ENCODE results near the gene TRAF3.
"Not testable (repeated sequence)": the region's sequence is repeated elsewhere in the genome, so short reads cannot be mapped to it uniquely, and the experiment has no call there.

Gene TRAF3

DNA sequence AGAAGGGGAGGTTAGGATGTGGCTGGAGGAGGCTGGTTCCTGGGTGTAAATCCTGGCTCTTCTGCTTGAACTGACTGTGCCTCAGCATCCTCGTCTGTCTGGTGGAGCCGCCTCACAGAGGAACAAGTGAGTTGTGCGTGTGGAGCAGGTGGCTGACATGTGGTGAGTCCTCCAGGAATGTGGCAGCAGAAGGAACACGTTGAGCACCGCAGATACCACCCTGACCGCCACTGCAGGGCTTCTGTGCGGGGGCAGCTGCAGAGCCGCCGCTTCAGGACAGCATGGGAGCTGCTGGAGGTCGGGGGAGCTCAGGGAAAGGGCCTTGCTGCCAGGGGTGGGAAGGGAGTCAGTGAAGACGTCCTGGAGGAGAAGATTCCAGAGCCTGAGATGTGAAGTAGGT, 48.9 kb downstream of the TRAF3 start:
- in situ Hi-C loops (cut with HindIII; ENCODE audit: low sequenced_read_pairs) = no loop called here

DNA sequence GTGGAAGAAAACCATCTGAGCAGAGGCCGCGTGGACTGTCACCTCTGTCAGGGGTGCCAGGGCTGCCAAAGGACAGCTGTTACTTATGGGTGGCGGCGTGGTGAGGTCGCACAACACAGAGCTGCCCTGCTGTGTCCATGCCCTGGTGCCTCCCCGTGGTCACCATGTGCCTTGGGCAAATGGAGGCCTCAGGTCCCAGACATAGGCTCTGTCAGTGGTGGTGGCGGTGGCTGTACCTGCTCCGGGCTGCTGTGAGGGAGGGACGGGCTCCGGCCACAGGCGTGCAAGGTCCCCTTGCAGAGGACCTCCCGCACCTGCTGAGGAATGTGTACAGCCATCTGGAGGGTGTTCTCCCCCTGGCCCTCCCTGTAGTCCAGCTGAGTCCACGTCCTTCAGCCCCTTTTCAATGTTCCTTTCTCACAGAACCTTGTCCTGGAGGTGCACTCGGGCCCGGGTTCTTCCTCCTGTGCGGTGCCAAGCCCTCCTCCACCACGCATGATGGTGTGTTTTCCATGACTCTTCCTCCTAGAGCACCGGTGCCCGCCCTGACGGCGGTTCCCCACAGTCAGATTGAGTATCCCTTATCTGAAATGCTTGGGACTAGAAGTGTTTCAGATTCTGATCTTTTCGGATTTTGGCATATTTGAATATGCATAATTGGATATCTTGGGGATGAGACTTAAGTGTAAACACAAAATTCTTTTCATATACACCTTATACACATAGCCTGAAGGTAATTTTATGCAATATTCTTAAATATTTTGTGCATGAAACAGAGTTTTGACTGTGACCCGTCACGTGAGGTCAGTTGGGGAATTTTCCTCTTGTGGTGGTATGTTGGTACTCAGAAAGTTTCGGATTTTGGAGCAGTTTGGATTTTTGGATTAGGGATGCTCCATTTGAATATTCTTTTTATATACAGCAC, 49.8 kb downstream of the TRAF3 start:
- in situ Hi-C loops (cut with HindIII; ENCODE audit: low sequenced_read_pairs) = no loop called here

DNA sequence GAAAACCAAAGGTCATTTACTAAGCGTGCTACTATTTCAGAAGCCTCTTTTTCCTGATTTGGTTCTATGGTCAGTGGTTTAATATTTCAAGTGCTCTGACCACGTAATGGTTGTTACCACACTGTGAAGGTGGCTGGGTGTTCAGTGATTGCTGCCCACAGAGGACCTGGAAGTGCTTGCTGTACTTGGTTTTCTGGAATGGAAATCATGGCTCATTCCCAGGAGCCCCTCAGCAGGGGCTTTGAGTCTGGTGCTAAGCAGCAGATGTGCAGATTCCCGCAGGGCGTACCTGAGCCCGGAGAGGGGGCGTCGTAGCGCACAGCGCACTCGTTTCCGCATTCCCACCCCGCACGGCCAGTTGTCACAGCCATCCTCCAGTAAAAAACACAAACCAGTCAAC, 50.5 kb downstream of the TRAF3 start:
- in situ Hi-C loops (cut with HindIII; ENCODE audit: low sequenced_read_pairs) = no loop called here

DNA sequence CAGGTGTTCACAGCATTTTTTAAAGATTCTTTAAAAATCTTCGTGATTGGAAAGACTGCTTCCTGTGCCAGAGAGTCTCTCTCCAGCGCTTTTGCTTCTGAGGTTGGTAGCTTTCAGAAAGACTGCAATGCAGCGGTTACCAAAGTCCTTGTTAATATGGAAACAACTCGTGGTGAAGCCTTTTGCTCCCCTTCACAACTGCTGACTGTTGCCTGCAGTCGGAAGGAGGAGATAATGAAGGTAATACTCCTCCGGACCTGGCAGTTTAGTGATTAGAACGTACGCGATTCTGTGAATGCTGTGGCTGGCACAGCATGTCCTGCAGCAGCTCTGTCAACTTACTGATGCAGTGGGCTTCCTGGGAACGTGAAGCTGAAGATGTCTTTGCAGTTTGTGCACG, 50.9 kb downstream of the TRAF3 start:
- in situ Hi-C loops (cut with HindIII; ENCODE audit: low sequenced_read_pairs) = no loop called here

DNA sequence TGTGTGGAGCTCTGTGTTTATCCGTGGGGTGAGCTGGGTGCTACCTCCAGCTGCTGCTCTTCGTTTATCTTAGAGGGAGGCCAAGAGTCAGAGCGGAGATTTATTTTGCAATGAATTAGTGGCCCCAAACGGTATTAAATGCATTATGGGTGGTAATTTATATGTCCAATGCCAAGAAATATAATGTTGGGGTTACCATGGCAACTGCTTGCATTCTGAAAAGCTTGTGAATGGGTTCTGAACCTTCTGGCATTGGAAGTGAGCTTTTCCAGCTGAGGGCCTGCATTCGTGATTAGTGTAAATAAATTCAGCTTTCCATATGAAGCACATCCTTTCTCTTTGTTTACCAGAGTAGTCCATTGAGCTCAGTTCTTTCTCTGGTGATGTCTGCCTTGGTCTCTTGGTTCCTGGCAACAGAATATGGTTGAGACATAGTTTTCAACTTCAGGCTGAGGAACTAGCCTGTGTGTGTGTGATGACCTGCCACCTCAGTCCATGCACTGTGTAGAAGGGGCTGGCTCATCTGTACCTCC, 51.8 kb downstream of the TRAF3 start:
- in situ Hi-C loops (cut with HindIII; ENCODE audit: low sequenced_read_pairs) = no loop called here

DNA sequence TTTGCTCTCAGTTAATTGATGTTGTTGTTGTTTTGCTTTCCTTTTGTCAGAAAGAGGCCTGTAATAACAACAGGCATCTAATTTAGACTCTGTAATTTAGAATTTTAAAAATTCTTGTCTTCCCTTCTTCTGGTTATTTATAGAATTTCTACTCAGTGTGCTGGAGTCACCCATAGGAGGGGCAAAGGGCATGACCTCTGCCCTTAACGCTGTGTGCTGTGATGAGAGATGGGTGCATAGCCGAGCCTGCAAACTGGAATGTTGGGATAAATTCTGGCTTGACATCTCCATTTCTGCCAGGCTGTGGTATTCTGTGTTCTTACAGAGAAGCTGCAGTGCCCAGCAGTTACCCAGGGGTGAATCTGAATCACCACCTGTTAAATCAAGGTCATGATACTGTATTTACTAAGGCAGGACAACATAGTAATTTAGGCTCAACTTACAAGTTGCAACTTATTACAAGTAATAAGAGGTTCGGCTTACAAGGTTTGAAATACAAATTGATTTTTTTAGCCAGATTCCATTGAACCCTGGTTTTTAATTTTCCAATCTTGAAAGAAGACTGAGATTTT, 53.3 kb downstream of the TRAF3 start:
- in situ Hi-C loops (cut with HindIII; ENCODE audit: low sequenced_read_pairs) = no loop called here

DNA sequence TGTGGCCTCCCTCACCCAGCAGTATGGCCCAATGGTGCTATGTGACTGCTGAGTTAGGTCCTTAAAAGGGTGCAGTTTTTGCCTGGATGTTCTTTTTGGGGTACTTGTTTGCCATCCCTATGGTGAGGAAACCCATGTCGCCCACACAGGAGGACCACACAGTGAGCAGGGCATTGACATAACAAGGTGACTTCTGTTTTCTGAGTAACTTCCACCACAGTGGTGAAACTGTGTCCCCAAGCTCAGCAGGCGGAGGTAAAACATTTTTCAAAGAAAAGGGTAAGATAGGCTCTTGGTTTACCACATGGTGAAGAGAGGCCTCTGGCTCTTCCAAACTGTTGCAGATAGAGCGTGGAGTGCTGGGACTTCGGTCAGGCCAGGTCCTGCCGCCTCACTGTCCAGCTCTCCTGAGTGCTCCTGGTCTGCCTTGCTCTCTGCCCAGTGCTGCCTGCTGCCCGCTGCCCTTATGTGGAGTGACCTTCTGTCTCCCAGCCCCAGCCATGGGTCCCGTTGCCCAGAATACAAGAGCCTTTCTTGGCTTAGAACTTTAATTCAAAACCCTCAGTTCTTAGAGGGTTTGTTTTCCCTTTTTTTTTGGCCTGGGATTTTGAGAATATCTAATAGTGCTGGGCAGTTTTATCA, 54.0 kb downstream of the TRAF3 start:
- in situ Hi-C loops (cut with HindIII; ENCODE audit: low sequenced_read_pairs) = no loop called here

DNA sequence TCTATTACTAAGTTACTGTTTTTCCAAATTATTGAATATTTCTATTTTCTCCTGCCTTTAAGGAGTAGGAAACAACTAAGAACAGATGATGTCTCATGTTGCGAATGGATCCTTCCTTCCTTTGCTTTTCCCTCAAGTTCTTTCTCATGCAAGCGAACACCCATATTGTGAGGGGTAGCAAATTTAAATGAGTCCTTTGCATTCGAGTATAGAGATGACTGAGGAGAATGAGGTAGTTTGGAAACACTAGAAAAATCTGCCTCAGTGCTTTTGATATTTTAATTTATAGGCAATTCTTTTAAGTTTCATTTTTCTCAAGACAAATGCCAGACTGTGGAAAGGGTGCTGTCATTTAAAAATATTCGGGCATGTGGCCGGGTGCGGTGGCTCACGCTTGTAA, 56.1 kb downstream of the TRAF3 start:
- in situ Hi-C loops (cut with HindIII; ENCODE audit: low sequenced_read_pairs) = no loop called here

DNA sequence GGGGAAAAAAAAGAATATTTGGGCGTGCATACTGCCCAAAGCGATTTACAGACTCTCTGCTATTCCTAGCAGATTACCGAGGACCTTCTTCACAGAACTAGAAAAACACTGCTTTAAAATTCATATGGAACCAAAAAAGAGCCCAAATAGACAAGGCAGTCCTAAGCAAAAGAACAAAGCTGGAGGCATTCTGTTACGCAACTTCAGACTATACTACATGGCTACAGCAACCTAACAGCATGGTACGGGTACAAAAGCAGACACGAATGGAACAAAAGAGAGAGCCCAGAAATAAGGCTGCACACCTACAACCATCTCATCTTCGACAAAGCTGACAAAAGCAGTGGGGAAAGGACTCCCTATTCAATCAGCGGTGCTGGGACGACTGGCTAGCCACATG, 56.7 kb downstream of the TRAF3 start:
- in situ Hi-C loops (cut with HindIII; ENCODE audit: low sequenced_read_pairs) = no loop called here

DNA sequence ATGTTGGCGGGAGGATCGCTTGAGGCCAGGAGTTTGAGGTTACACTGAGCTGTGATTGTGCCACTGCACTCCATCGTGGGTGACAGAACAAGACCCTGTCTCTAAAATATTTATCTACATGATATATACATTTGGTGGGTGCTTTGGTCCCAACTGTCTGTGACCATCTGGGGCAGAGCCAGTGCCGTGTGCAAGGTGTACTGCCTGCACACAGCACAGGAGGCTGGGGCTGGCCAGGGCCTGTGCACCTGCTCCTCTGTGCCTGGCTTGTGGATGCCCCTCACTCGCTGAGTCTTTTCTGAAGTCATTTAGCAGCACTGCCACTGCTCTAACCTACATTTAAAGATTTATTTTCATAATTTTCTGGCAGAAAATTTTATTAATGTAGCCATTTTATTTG, 58.7 kb downstream of the TRAF3 start:
- in situ Hi-C loops (cut with HindIII; ENCODE audit: low sequenced_read_pairs) = no loop called here

DNA sequence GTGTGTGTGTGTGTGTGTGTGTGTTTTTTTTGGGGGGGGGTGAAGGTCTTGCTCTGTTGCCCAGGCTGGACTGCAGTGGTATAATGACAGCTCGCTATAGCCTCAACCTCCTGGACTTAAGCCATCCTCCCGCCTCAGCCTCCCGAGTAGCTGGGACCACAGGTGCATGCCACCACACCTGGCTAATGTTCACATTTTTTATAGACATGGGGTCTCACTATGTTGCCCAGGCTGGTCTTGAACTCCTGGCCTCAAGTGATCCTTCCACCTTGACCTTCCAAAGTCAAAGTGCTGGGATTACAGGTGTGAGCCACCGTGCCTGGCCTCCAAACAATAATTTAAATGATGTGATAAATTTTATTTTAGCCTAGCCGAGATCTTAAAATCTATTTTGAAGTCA, 59.9 kb downstream of the TRAF3 start:
- in situ Hi-C loops (cut with HindIII; ENCODE audit: low sequenced_read_pairs) = not testable (repeated sequence)

DNA sequence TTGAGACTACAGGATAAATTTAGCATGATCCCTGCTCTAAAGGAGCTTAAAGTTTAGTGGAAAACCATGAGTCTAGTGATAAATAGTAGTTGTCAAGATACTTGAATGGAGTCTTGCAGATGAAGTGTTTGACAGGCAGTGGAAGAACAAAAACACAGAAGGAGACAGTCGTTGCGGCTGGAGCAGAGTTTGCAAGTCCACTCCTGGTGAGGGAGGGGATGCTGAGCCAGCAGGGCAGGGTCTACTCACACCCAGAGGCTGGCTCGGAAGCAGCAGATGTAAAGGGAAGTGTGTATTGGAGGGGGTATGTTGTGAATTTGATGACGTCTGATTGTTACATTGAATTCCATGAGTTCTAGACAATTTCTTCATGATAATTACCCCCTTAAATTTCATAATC, 61.3 kb downstream of the TRAF3 start:
- in situ Hi-C loops (cut with HindIII; ENCODE audit: low sequenced_read_pairs) = no loop called here

DNA sequence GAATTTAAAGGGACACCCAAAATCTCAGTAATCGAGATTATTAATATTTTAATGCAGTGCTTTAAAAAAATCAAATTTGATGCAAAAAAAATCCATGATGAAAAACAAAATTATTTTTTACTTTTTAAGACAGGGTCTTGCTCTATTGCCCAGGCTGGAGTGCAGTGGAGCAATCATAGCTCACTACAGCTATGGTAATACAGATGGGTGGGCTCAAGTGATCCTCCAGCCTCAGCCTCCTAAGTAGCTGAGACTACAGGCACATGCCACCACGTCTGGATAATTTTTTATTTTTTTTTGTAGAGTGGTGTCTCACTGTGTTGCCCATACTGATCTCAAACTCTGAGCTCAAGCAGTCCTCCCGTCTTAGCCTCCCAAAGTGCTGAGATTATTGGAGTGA, 62.9 kb downstream of the TRAF3 start:
- in situ Hi-C loops (cut with HindIII; ENCODE audit: low sequenced_read_pairs) = loop anchor here (10.0 kb wide), 1 partner anchor 395 kb away; no protein-coding TSS in a partner anchor

DNA sequence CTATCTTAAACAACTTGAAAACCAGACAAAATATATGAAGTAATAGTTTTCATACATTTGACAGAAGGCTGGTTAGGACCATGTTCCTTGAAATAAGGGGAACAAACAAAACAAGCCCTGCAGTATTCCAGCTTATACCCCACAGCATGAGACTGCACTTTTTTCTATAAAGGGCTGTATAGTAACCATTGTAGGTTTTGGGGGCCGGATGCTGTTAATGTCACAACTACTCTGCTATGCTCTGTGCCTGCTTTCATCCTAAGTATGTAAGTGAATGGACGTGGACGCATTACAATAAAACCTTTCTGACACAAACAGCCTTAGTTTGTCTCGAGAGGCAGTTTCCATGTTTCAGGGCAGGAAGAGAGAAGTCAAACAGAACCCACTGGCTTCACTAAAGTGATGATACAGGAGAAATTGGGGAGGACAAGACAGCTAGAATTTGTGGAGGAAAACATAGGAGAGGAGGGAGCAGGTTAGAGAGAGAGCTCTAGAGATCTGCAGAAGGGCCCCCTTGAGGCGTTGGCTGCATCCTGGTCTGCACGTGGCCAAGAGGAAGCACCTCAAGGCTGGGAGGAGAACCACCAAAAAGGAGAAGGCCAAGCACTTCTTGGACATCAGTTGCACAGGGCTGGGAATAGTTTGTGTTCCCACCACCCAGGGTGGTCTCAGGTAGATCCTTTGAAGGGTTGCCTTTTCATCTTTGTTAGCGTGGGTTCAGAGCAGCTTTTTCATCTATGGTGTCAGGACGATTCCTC, 63.7 kb downstream of the TRAF3 start:
- in situ Hi-C loops (cut with HindIII; ENCODE audit: low sequenced_read_pairs) = loop anchor here (10.0 kb wide), 1 partner anchor 396 kb away; no protein-coding TSS in a partner anchor

DNA sequence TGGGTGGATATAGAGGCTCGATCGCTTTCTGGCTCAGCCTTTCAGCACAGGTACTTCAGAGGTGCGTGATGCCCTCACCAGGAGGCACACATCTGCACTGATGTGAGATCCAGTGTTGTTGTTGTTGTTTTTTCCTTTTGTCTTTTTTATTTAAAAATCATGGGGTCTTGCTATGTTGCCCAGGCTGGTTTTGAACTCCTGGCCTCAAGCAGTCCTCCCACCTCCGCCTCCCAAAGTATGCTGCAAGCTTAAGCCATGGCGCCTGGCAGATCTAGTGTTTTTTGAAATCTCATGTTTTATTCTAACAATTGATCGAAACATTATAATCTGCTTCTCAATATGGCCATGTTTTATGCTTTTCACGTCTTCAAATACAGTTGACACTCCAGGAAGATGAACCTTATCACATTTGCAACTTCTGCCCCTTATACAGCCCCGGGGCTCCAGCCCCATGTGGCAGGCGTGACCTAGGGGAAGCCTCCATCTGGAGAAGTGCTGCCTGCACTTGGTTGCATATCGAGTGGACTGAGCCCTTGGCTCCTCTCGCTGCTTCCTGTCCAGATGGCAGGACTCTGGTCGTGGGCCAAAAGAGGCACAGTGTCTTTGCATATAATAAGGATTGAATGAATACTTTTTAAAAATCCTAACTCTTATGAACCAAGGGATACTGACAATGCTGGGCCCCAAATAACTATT, 71.7 kb downstream of the TRAF3 start:
- in situ Hi-C loops (cut with HindIII; ENCODE audit: low sequenced_read_pairs) = loop anchor here (5.0 to 10.0 kb wide), 2 partner anchors 37 to 404 kb away; no protein-coding TSS in a partner anchor

DNA sequence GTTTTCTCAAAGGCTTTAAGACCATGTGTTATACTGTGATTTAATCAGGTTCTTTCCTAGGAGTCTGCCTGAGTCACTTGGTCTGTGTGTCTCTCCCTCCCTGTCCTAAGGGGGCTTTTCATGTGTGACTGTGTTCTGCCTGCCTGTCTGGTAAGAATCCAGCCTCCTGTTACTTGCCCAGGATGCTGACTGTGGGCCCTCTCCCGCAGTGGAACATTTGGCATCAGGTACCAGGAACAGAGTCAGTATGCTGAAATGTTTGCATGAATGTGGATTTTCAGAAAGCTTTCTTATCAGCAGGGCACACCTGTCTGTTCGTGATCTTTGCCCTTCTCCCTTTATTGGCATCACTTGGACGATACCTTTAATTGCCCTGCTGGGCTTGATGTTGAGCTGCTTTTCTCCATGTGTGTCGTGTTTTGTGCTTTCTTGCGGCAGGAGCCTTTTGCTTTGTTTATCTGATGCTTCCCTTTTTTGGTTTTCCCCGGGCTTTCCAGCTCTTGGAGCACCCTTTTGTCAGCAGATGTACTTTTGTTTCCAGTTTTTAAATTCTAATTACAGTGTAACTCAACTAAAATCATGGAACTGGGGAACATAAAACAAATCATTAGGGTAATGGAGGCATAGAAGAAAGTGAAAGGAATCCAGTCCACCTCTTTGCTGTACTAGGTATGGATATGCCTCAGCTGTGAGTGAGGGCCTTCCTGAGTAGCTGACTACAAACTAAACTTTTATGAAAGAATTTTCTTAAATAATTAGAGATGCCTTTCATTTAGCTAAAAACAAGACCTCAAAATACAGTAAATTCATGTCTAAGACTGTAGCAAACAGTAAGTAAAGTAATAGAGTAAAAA, 72.5 kb downstream of the TRAF3 start:
- in situ Hi-C loops (cut with HindIII; ENCODE audit: low sequenced_read_pairs) = loop anchor here (5.0 to 10.0 kb wide), 2 partner anchors 37 to 405 kb away; no protein-coding TSS in a partner anchor

DNA sequence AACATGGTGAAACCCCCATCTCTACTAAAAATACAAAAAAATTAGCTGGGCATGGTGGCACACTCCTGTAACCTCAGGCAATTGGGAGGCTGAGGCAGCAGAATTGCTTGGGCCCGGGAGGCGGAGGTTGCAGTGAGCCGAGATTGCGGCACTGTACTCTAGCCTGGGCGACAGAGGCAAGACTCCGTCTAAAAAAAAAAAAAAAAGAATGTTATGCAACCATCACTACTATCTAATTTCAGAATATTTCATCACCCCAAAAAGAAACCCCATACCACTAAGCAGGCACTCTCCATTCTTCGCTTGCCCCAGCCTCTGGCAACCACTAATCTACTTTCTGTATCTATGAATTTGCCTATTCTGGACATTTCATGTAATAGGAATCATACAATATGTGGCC, 76.4 kb downstream of the TRAF3 start:
- in situ Hi-C loops (cut with HindIII; ENCODE audit: low sequenced_read_pairs) = no loop called here

DNA sequence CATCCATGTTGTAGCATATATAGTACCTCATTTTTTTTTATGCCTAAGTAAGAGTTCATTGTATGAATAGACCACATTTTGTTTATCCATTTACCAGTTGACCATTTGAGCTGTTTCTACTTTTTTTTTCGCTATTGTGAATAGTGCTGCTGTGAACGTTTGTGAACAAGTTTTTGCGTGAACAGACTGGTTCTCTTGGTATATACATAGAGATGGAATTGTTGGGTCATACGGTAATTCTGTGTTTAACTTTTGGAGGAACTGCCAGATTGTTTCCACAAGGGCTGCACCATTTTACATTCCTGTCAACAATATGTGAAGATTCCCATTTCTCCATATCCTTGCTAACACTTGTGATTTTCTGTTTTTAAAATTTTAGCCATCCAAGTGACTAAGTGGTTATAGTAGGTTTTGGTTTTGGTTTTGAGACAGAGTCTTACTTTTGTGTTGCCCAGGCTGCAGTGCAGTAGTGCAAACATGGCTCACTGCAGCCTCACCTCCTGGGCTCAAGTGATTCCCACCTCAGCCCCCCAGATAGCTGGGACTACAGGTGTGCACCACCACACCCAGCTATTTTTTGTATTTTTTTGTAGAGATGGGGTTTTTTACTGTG, 76.9 kb downstream of the TRAF3 start:
- in situ Hi-C loops (cut with HindIII; ENCODE audit: low sequenced_read_pairs) = no loop called here

DNA sequence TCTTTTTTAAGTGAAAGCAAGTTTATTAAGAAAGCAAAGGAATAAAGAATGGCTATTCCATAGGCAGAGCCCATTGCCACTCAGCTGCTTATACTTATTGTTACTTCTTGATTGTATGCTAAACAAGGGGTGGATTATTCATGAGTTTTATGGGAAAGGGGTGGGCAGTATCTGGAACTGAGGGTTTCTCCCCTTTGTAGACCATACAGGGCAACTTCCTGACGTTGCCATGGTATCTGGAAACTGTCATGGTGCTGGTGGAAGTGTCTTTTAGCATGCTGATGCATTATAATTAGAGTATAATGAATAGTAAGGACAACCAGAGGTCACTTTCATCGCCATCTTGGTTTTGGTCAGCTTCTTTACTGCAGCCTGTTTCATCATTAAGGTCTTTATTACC, 78.9 kb downstream of the TRAF3 start:
- in situ Hi-C loops (cut with HindIII; ENCODE audit: low sequenced_read_pairs) = no loop called here

Data from endothelial cell of hepatic sinusoid (primary cell).